H1 (cell line): Measurements from ENCODE around the gene COL5A3. TPM values are rescaled to one million over a fixed set of nuclear protein-coding genes. Genes with fewer than 3 reads are reported as not detected.

Experiments
- CTCF ChIA-PET: fragments of 300-600 bp; sonication (Branson Sonifier 250); formaldehyde crosslinking; loops from one replicate; lab custom pipeline; 2021; ENCODE audit not compliant: partially characterized antibody; lab: Charles Lee
- POLR2A ChIA-PET: fragments of 300-600 bp; sonication (Branson Sonifier 250); formaldehyde crosslinking; loops from one replicate; lab custom pipeline; 2021; ENCODE audit warnings: inconsistent platforms; ENCODE audit not compliant: partially characterized antibody; lab: Charles Lee
- DNase-seq, 2 experiments: peaks; one replicate each; pipeline versions ENCODE4 v3.0.0 to v3.0.0-alpha.2; 2010 to 2022; ENCODE audit warnings: low spot score in 2 of 2, low read depth in 1 of 2, mixed read lengths in 1 of 2
- FAIRE-seq: peaks from 2 replicates; lab custom pipeline; 2011; peaks lifted over from hg19 to GRCh38; lab: Jason Lieb, UNC
- H2AFZ ChIP-seq: 2 replicates; pipeline ENCODE4 v1.8.1; 2012; ENCODE audit warnings: low read length, inconsistent platforms
- H2AK5ac ChIP-seq: 2 replicates; pipeline ENCODE4 v1.6.1; 2013; ENCODE audit warnings: low read depth, low read length
- H2BK120ac ChIP-seq: replicated peaks from 2 replicates; pipeline ENCODE3; 2013; ENCODE audit warnings: low read depth, low read length, inconsistent platforms
- H2BK12ac ChIP-seq: 2 replicates; pipeline ENCODE4 v1.6.1; 2013; ENCODE audit warnings: low read depth, low read length
- H2BK15ac ChIP-seq: 2 replicates; pipeline ENCODE4 v1.6.1; 2013; ENCODE audit warnings: low read length
- H2BK20ac ChIP-seq: 2 replicates; pipeline ENCODE4 v1.6.1; 2013; ENCODE audit warnings: low read length
- H2BK5ac ChIP-seq: 2 replicates; pipeline ENCODE4 v1.6.1; 2013; ENCODE audit warnings: low read depth, low read length
- H3K14ac ChIP-seq: 2 replicates; pipeline ENCODE4 v1.6.1; 2013; ENCODE audit warnings: inconsistent platforms; ENCODE audit not compliant: insufficient read length
- H3K18ac ChIP-seq: 2 replicates; pipeline ENCODE4 v1.6.1; 2013; ENCODE audit warnings: low read length; ENCODE audit errors: extremely low read depth
- H3K23ac ChIP-seq: 2 replicates; pipeline ENCODE4 v1.6.1; 2013; ENCODE audit warnings: inconsistent platforms; ENCODE audit not compliant: insufficient read length
- H3K23me2 ChIP-seq: 2 replicates; pipeline ENCODE4 v1.6.1; 2013; ENCODE audit warnings: low read depth, low read length
- H3K27ac ChIP-seq: 2 replicates; pipeline ENCODE4 v1.6.1; 2011; ENCODE audit warnings: low read depth, low read length, inconsistent platforms
- H3K27me3 ChIP-seq, 4 experiments: replicated peaks in 1 of 4; 1 replicate in 1 of 4; 2 replicates in 3 of 4; pipeline versions ENCODE4 v1.6.1 to v1.8.1; 2011 to 2013; ENCODE audit warnings: low read length in 3 of 4, mild to moderate bottlenecking in 3 of 4, inconsistent platforms in 2 of 4, mixed read lengths in 2 of 4, moderate library complexity in 1 of 4; ENCODE audit not compliant: control insufficient read depth in 3 of 4, insufficient read depth in 3 of 4; ENCODE audit errors: extremely low read depth in 1 of 4
- H3K36me3 ChIP-seq, 4 experiments: 2 replicates each; pipeline versions ENCODE4 v1.6.1 to v1.8.1; 2011 to 2013; ENCODE audit warnings: mild to moderate bottlenecking in 4 of 4, low read length in 3 of 4, moderate library complexity in 2 of 4, control low read depth in 1 of 4, inconsistent platforms in 1 of 4; ENCODE audit not compliant: insufficient read depth in 4 of 4, control insufficient read depth in 2 of 4
- H3K4ac ChIP-seq: replicated peaks from 2 replicates; pipeline ENCODE3; 2013; ENCODE audit warnings: low read length, low read depth, mixed read lengths, inconsistent platforms; ENCODE audit not compliant: insufficient read length
- H3K4me1 ChIP-seq, 4 experiments: replicated peaks in 1 of 4; 1 replicate in 1 of 4; 2 replicates in 3 of 4; pipeline versions ENCODE4 v1.6.1 to v1.8.1; 2011 to 2013; ENCODE audit warnings: low read length in 3 of 4, inconsistent platforms in 2 of 4, mixed read lengths in 1 of 4; ENCODE audit not compliant: insufficient read depth in 4 of 4, control insufficient read depth in 3 of 4
- H3K4me2 ChIP-seq, 2 experiments: 2 replicates each; pipeline versions ENCODE4 v1.6.1 to v1.8.1; 2011 to 2013; ENCODE audit warnings: low read depth in 2 of 2, low read length in 2 of 2, control low read depth in 1 of 2, inconsistent platforms in 1 of 2, mild to moderate bottlenecking in 1 of 2; ENCODE audit not compliant: insufficient read depth in 1 of 2
- H3K4me3 ChIP-seq, 4 experiments: fragments of 200-600, 300-600 bp in 1 of 4; sonication (generic), shearing (Covaris generic), sonication (Bioruptor Twin) in 1 of 4; 2 replicates each; pipeline versions ENCODE4 v1.5.1 to v1.8.1; 2011 to 2016; ENCODE audit warnings: low read length in 4 of 4, low read depth in 3 of 4, control low read depth in 2 of 4, inconsistent platforms in 2 of 4, mild to moderate bottlenecking in 2 of 4, mixed read lengths in 1 of 4, moderate library complexity in 1 of 4; ENCODE audit not compliant: insufficient read depth in 2 of 4; ENCODE audit errors: extremely low read depth in 1 of 4
- H3K56ac ChIP-seq: replicated peaks from 2 replicates; pipeline ENCODE3; 2013; ENCODE audit warnings: low read depth, mild to moderate bottlenecking, mixed read lengths, low read length, inconsistent platforms; ENCODE audit not compliant: insufficient read length
- H3K79me1 ChIP-seq: 2 replicates; pipeline ENCODE4 v1.6.1; 2013; ENCODE audit warnings: low read depth, low read length, control low read depth
- H3K79me2 ChIP-seq, 2 experiments: 2 replicates each; pipeline versions ENCODE4 v1.6.1 to v1.8.1; 2012 to 2013; ENCODE audit warnings: low read length in 2 of 2, mild to moderate bottlenecking in 2 of 2, inconsistent platforms in 1 of 2; ENCODE audit not compliant: insufficient read depth in 2 of 2, control insufficient read depth in 1 of 2
- H3K9ac ChIP-seq, 4 experiments: replicated peaks in 1 of 4; 1 replicate in 1 of 4; 2 replicates in 3 of 4; pipeline versions ENCODE4 v1.6.1 to v1.8.1; 2011 to 2013; ENCODE audit warnings: low read depth in 3 of 4, low read length in 3 of 4, control low read depth in 2 of 4, mild to moderate bottlenecking in 2 of 4, moderate library complexity in 2 of 4, inconsistent platforms in 1 of 4; ENCODE audit errors: extremely low read depth in 1 of 4
- H3K9me3 ChIP-seq, 2 experiments: 2 replicates each; pipeline versions ENCODE4 v1.6.1 to v1.8.1; 2012 to 2013; ENCODE audit warnings: mild to moderate bottlenecking in 2 of 2, moderate library complexity in 2 of 2, control low read depth in 1 of 2, inconsistent platforms in 1 of 2, low read depth in 1 of 2, low read length in 1 of 2, mixed read lengths in 1 of 2; ENCODE audit not compliant: insufficient read depth in 2 of 2
- H4K20me1 ChIP-seq, 2 experiments: replicated peaks in 1 of 2; 2 replicates each; pipeline versions ENCODE3 to v1.8.1; 2011 to 2013; ENCODE audit warnings: inconsistent platforms in 2 of 2, low read length in 2 of 2, mild to moderate bottlenecking in 1 of 2; ENCODE audit not compliant: insufficient read depth in 2 of 2, control insufficient read depth in 1 of 2
- H4K5ac ChIP-seq: 2 replicates; pipeline ENCODE4 v1.6.1; 2013; ENCODE audit warnings: low read length, low read depth, mixed read lengths, inconsistent platforms; ENCODE audit not compliant: insufficient read length
- H4K8ac ChIP-seq: 2 replicates; pipeline ENCODE4 v1.8.0; 2013; ENCODE audit warnings: mild to moderate bottlenecking, moderate library complexity, low read length, inconsistent platforms; ENCODE audit not compliant: insufficient read depth; ENCODE audit errors: extremely low read depth
- H4K91ac ChIP-seq: replicated peaks from 2 replicates; pipeline ENCODE3; 2013; ENCODE audit warnings: low read length, mixed read lengths, inconsistent platforms; ENCODE audit not compliant: insufficient read length
- WGBS, 2 experiments: shearing (Covaris generic) in 1 of 2; methylation state at CpG; one replicate each; pipeline versions ENCODE4 v1.1.6 to v1.1.7; 2013 to 2015; ENCODE audit warnings: low lambda C conversion rate in 2 of 2, mixed read lengths in 2 of 2, inconsistent platforms in 1 of 2, low coverage in 1 of 2, missing lambda C conversion rate in 1 of 2; ENCODE audit not compliant: insufficient replicate concordance in 2 of 2, insufficient coverage in 1 of 2, insufficient read length in 1 of 2; ENCODE audit errors: extremely low coverage in 1 of 2, missing lambda C conversion rate in 1 of 2; 5-methylcytosine and 5-hydroxymethylcytosine counted together
- polyA plus RNA-seq, 7 experiments: library from polyadenylated mRNA; depleted of rRNA in 3 of 7; stranded (reverse) in 5 of 7; unstranded in 2 of 7; fragments of >200 nt in 5 of 7; fragments of 200-250 nt in 2 of 7; gene quantifications; 1 replicate in 5 of 7; 2 replicates in 1 of 7; 4 replicates in 1 of 7; pipeline versions ENCODE4 v1.2.1 to v1.2.3, GENCODE V29; 2011 to 2013; ENCODE audit warnings: missing spikeins in 2 of 7, mixed read lengths in 2 of 7
- total RNA-seq: library from RNA; stranded (reverse); fragmentation: NEBNext Ultra II Directional; extraction: Animal tissue kit (Norgen Biotek cat#: 25700); gene quantifications from 2 replicates; pipeline ENCODE4 v1.2.1, GENCODE V29; 2021

Gene COL5A3
- total and polyA plus RNA-seq, 2 of the 8 experiments (the other 6 are each of a cell fraction or from before 2014, with no cell fraction given), result 0.67 to 0.74 TPM

DNA sequence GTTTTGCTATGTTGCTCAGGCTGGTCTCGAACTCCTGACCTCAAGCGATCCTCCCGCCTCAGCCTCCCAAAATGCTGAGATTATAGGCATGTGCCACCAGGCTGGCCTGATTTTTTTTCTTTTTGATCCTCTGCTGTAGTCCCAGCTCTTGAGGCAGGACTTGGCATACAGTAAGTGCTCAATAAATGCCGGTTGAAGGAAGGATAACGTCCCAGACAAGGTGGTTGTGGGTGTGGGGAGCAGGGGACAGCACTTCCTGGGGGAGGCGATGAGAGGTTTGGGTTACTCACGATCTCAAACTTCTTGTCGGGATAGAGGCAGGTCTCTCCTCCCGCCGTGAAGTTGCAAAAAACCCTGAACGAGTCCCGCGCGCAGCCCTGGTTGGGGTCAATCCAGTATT lies 44.3 kb downstream of the COL5A3 start:
- H3K27me3 ChIP-seq, result peaks cover 0 to 10% (median 7%) of the 10 kb centered on the region in 4 experiments; a peak in 6 of 7 replicates
- H3K4me1 ChIP-seq, result peaks cover 0 to 9% (median 0%) of the 10 kb centered on the region in 4 experiments; a peak in 2 of 7 replicates
- no peak overlapping the region for H3K23ac ChIP-seq
- no peak overlapping the region for H2BK15ac ChIP-seq
- ChIA-PET CTCF (interaction anchor here (0.5 to 5.7 kb wide), 8 partner anchors 13 to 119 kb away, joined by 3 to 44 read pairs (median 9); no protein-coding TSS in a partner anchor), POLR2A (interaction anchor here (0.7 to 1.5 kb wide), 4 partner anchors 9 to 35 kb away, joined by 3 to 5 read pairs (median 4); no protein-coding TSS in a partner anchor)
- no peak overlapping the region for H2BK120ac ChIP-seq
- peak overlapping the region; percentile 71 for H3K18ac ChIP-seq
- no peak overlapping the region for H3K27ac ChIP-seq
- WGBS, 2 experiments, result 51% methylated on average over 6 of the region's 14 CpGs; no CpG with 5 or more reads in 1 of the 2 experiments
- FAIRE-seq (no peak), DNase-seq (no peak)
- H2AFZ ChIP-seq, result no peak overlapping the region
- no peak overlapping the region; a peak in 1 of 7 replicates for H3K9ac ChIP-seq
- no peaks in the 10 kb centered on the region for H3K36me3 ChIP-seq
- H3K56ac ChIP-seq, result no peak overlapping the region
- H4K8ac ChIP-seq, result no peak overlapping the region; the same call in 1 of the 2 replicates
- H4K5ac ChIP-seq, result peak overlapping the region; percentile 3
- H4K91ac ChIP-seq, result no peak overlapping the region
- no peak overlapping the region for H2BK20ac ChIP-seq
- H3K4me2 ChIP-seq, result peak overlapping the region; percentile 66 to 68
- peak overlapping the region; percentile 4 to 56 (median 42) for H3K4me3 ChIP-seq
- H3K79me2 ChIP-seq, result no peaks in the 10 kb centered on the region
- no peaks in the 10 kb centered on the region for H4K20me1 ChIP-seq
- H3K79me1 ChIP-seq, result no peaks in the 10 kb centered on the region
- H3K4ac ChIP-seq, result no peak overlapping the region
- H3K9me3 ChIP-seq, result no peaks in the 10 kb centered on the region
- H2AK5ac ChIP-seq, result no peak overlapping the region
- peaks cover 11% of the 10 kb centered on the region; the same call in 1 of the 2 replicates for H3K23me2 ChIP-seq
- H3K14ac ChIP-seq, result no peak overlapping the region
- 0 out of 2 replicates have a peak overlapping the region, but pooled peaks have one; percentile 68 for H2BK12ac ChIP-seq
- H2BK5ac ChIP-seq, result no peak overlapping the region
